Duodenal mucosa (tissue), 2 donors: Measurements from ENCODE around the gene INHBB.

Experiments
- H3K27ac ChIP-seq: one replicate; pipeline ENCODE4 v1.7.0; 2013; ENCODE audit warnings: low read depth, low read length
- H3K27me3 ChIP-seq, 2 donors: one replicate each; pipeline ENCODE4 v1.7.0; 2013; ENCODE audit warnings: low read length in 2 of 2, control low read depth in 1 of 2; ENCODE audit not compliant: insufficient read depth in 2 of 2, control insufficient read depth in 1 of 2
- H3K36me3 ChIP-seq, 2 donors: one replicate each; pipeline ENCODE4 v1.7.0; 2013; ENCODE audit warnings: low read length in 2 of 2, control low read depth in 1 of 2; ENCODE audit not compliant: insufficient read depth in 2 of 2, control insufficient read depth in 1 of 2
- H3K4me1 ChIP-seq, 2 donors: one replicate each; pipeline ENCODE4 v1.7.0; 2013; ENCODE audit warnings: low read length in 2 of 2, control low read depth in 1 of 2; ENCODE audit not compliant: insufficient read depth in 2 of 2, control insufficient read depth in 1 of 2
- H3K4me3 ChIP-seq, 2 donors: one replicate each; pipeline ENCODE4 v1.7.0; 2013; ENCODE audit warnings: low read length in 2 of 2, low read depth in 1 of 2
- H3K9ac ChIP-seq, 2 donors: one replicate each; pipeline ENCODE4 v1.7.0; 2013; ENCODE audit warnings: low read length in 2 of 2, low read depth in 1 of 2
- H3K9me3 ChIP-seq, 2 donors: one replicate each; pipeline ENCODE4 v1.7.0; 2013; ENCODE audit warnings: low read length in 2 of 2, control low read depth in 1 of 2; ENCODE audit not compliant: control insufficient read depth in 1 of 2

INHBB gene

GRCh38 chr2:120322329-120322728 lies 23.6 kb upstream of the INHBB start:
- Histone ChIP-seq H3K9ac (no peak overlapping the region), H3K27ac (no peak overlapping the region), H3K27me3 (peaks cover 0 to under 1% of the 10 kb centered on the region in 2 donors)

GRCh38 chr2:120323214-120323613 lies 22.7 kb upstream of the INHBB start:
- H3K4me1 ChIP-seq: no peaks in the 10 kb centered on the region
- H3K36me3 ChIP-seq: no peaks in the 10 kb centered on the region
- no peak overlapping the region for H3K9ac ChIP-seq
- H3K9me3 ChIP-seq: no peaks in the 10 kb centered on the region
- no peak overlapping the region for H3K4me3 ChIP-seq
- peaks cover 0 to 3% of the 10 kb centered on the region in 2 donors for H3K27me3 ChIP-seq
- H3K27ac ChIP-seq: no peak overlapping the region

More at GRCh38 chr2:120322329-120322728, 23.6 kb upstream of the INHBB start:
- Histone ChIP-seq H3K4me1 (no peaks in the 10 kb centered on the region), H3K9me3 (no peaks in the 10 kb centered on the region), H3K4me3 (no peak overlapping the region), H3K36me3 (no peaks in the 10 kb centered on the region)

GRCh38 chr2:120323807-120324399 lies 22.0 kb upstream of the INHBB start:
- Histone ChIP-seq H3K27me3 (peaks cover 0 to 3% of the 10 kb centered on the region in 2 donors), H3K27ac (no peak overlapping the region), H3K9ac (no peak overlapping the region), H3K9me3 (no peaks in the 10 kb centered on the region), H3K36me3 (no peaks in the 10 kb centered on the region), H3K4me1 (no peaks in the 10 kb centered on the region), H3K4me3 (no peak overlapping the region)

DNA sequence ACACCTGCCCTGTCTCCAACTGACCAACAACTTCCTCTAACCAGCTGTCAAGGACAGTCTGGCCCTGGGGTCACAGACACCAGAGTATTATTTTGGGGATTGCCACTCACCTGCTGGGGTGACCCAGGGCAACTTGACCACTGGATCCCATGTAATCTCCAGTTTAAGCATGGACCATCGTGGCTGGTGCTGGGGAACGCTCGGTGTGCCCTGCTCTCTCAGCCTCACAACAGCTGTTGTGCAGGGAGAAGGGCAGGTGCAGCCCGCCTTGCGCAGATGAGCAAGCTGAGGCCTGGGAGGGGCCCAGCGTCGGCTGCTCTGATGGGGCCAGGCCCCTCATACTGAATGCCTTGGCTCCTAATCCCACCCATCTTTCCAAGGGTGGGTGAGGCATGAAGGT lies 21.0 kb upstream of the INHBB start:
- H3K27me3 ChIP-seq: peaks cover 0 to 3% of the 10 kb centered on the region in 2 donors
- no peaks in the 10 kb centered on the region for H3K36me3 ChIP-seq
- H3K4me1 ChIP-seq: no peaks in the 10 kb centered on the region
- H3K9me3 ChIP-seq: no peaks in the 10 kb centered on the region
- no peak overlapping the region for H3K27ac ChIP-seq
- no peak overlapping the region for H3K4me3 ChIP-seq
- H3K9ac ChIP-seq: no peak overlapping the region

DNA sequence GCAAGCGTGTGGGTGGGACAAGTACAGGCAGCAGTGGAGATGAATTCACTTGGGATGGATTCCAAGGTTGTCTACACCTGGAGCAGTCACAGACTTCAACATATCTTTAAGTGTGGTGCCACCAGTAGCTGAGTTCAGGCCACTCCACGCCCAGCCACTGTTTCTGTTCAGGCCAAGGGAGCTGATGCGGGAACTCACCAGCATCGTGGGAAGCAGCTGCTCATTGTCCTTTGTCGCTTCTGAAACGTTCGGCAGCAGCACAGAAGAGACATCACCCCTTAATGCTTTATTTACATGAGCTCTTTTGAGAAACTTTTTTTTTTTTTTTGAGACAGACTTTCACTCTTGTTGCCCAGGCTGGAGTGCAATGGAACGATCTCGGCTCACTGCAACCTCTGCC lies 19.9 kb upstream of the INHBB start:
- Histone ChIP-seq H3K27me3 (peaks cover 0 to 5% of the 10 kb centered on the region in 2 donors), H3K9ac (no peak overlapping the region), H3K27ac (no peak overlapping the region), H3K4me3 (no peak overlapping the region), H3K36me3 (no peaks in the 10 kb centered on the region), H3K4me1 (no peaks in the 10 kb centered on the region), H3K9me3 (no peaks in the 10 kb centered on the region)

GRCh38 chr2:120330946-120331822 lies 14.8 kb upstream of the INHBB start:
- peaks cover 0 to 14% of the 10 kb centered on the region in 2 donors for H3K27me3 ChIP-seq
- no peaks in the 10 kb centered on the region for H3K9me3 ChIP-seq
- H3K4me3 ChIP-seq: no peak overlapping the region
- H3K36me3 ChIP-seq: no peaks in the 10 kb centered on the region
- no peak overlapping the region for H3K9ac ChIP-seq
- no peaks in the 10 kb centered on the region for H3K4me1 ChIP-seq
- H3K27ac ChIP-seq: no peak overlapping the region

- H3K36me3 ChIP-seq: no peaks in the 10 kb centered on the region
- H3K9me3 ChIP-seq: no peaks in the 10 kb centered on the region
- peaks cover 0 to 14% of the 10 kb centered on the region in 2 donors for H3K27me3 ChIP-seq
- no peak overlapping the region for H3K9ac ChIP-seq
- no peak overlapping the region for H3K4me3 ChIP-seq
- no peaks in the 10 kb centered on the region for H3K4me1 ChIP-seq
- H3K27ac ChIP-seq: no peak overlapping the region
These were observed 14.0 kb upstream of the INHBB start for GRCh38 chr2:120331903-120332302.

- H3K4me3 ChIP-seq: no peak overlapping the region
- no peaks in the 10 kb centered on the region for H3K9me3 ChIP-seq
- no peaks in the 10 kb centered on the region for H3K36me3 ChIP-seq
- no peak overlapping the region for H3K9ac ChIP-seq
- peaks cover 0 to 13% of the 10 kb centered on the region in 2 donors for H3K27me3 ChIP-seq
- no peaks in the 10 kb centered on the region for H3K4me1 ChIP-seq
- no peak overlapping the region for H3K27ac ChIP-seq
These were observed 13.6 kb upstream of the INHBB start for GRCh38 chr2:120332384-120332783.

DNA sequence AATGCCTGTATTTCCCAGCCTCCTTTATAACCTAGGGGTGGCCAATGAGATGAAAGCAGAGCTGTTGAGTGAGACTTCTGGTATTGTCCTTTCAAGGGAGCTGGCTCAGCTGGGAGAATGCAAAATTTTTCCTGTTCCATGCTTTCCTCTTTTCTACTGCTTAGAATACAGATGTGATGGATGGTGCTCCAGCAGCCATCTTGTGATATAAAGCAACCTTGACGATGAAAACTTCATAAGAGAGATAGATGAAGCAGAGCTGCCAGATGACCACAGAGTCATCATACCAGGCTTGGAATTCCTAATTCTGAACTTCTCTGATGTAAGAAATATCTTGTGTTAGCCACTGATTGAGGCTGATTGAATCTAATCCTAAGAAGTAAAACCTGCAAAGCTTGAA lies 11.9 kb upstream of the INHBB start:
- H3K4me3 ChIP-seq: no peak overlapping the region
- H3K4me1 ChIP-seq: no peaks in the 10 kb centered on the region
- no peaks in the 10 kb centered on the region for H3K9me3 ChIP-seq
- peaks cover 0 to 16% of the 10 kb centered on the region in 2 donors for H3K27me3 ChIP-seq
- H3K36me3 ChIP-seq: no peaks in the 10 kb centered on the region
- H3K27ac ChIP-seq: no peak overlapping the region
- no peak overlapping the region for H3K9ac ChIP-seq

GRCh38 chr2:120336749-120337148 lies 9.2 kb upstream of the INHBB start:
- H3K27ac ChIP-seq: no peak overlapping the region
- no peaks in the 10 kb centered on the region for H3K9me3 ChIP-seq
- H3K4me3 ChIP-seq: no peak overlapping the region
- no peaks in the 10 kb centered on the region for H3K36me3 ChIP-seq
- no peak overlapping the region for H3K9ac ChIP-seq
- H3K27me3 ChIP-seq: peaks cover 17 to 29% of the 10 kb centered on the region in 2 donors
- H3K4me1 ChIP-seq: no peaks in the 10 kb centered on the region
